ENCODE data around the gene STAT1.

DNA sequence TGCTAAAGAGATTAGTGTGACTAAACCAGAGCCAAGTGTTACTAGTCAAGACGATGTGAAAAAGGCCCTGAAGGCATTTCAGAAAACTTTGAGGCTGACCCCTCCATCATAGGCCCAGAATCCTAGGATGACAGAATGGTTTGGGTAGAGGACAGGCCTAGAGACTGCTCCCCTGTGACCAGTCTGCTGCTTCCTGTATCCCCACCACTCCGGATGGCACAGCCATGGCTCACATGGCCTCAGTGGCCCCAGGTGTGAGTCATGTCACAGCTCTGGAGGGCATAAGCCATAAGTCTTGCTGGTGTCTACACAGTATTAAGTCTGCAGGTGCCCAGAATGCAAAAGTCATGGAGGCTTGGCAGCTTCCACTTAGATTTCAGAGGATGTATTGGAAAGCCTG is 12.4 kb upstream of the STAT1 start:
- TF ChIP-seq, protein P1, sequence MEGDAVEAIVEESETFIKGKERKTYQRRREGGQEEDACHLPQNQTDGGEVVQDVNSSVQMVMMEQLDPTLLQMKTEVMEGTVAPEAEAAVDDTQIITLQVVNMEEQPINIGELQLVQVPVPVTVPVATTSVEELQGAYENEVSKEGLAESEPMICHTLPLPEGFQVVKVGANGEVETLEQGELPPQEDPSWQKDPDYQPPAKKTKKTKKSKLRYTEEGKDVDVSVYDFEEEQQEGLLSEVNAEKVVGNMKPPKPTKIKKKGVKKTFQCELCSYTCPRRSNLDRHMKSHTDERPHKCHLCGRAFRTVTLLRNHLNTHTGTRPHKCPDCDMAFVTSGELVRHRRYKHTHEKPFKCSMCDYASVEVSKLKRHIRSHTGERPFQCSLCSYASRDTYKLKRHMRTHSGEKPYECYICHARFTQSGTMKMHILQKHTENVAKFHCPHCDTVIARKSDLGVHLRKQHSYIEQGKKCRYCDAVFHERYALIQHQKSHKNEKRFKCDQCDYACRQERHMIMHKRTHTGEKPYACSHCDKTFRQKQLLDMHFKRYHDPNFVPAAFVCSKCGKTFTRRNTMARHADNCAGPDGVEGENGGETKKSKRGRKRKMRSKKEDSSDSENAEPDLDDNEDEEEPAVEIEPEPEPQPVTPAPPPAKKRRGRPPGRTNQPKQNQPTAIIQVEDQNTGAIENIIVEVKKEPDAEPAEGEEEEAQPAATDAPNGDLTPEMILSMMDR (IDR thresholded peaks at IDR 0.05), result no peak
- TF ChIP-seq POLR2A (IDR thresholded peaks at IDR 0.05), result no peak
